ENCODE measurements around the gene XPNPEP2.
"Not testable (repeated sequence)": the region's sequence is repeated elsewhere in the genome, so short reads cannot be mapped to it uniquely, and the experiment has no call there.

The XPNPEP2 gene

GRCh38 chrX:129719268-129719667 is 19.5 kb upstream of the XPNPEP2 start:
- no peak for DNase-seq (ENCODE audit: low read depth in 2 of 2, low spot score in 1 of 2)

GRCh38 chrX:129719931-129720530 is 18.7 kb upstream of the XPNPEP2 start:
- DNase-seq (ENCODE audit: low read depth in 2 of 2, low spot score in 1 of 2): no peak

- no peak for DNase-seq (ENCODE audit: low read depth in 2 of 2, low spot score in 1 of 2)
These were observed 18.0 kb upstream of the XPNPEP2 start for GRCh38 chrX:129720741-129721140.

GRCh38 chrX:129721414-129721813 is 17.4 kb upstream of the XPNPEP2 start:
- no peak for DNase-seq (ENCODE audit: low read depth in 2 of 2, low spot score in 1 of 2)

- DNase-seq (ENCODE audit: low read depth in 2 of 2, low spot score in 1 of 2): no peak
These were observed 16.9 kb upstream of the XPNPEP2 start for GRCh38 chrX:129721870-129722269.

GRCh38 chrX:129723511-129723910 is 15.3 kb upstream of the XPNPEP2 start:
- DNase-seq (ENCODE audit: low read depth in 2 of 2, low spot score in 1 of 2): no peak

GRCh38 chrX:129724754-129725153 is 14.0 kb upstream of the XPNPEP2 start:
- DNase-seq (ENCODE audit: low read depth in 2 of 2, low spot score in 1 of 2): no peak

GRCh38 chrX:129726307-129727111 is 12.3 kb upstream of the XPNPEP2 start:
- DNase-seq (ENCODE audit: low read depth in 2 of 2, low spot score in 1 of 2): no peak

GRCh38 chrX:129728061-129728460 is 10.7 kb upstream of the XPNPEP2 start:
- DNase-seq (ENCODE audit: low read depth in 2 of 2, low spot score in 1 of 2): no peak

GRCh38 chrX:129731228-129731627 is 7.6 kb upstream of the XPNPEP2 start:
- DNase-seq (ENCODE audit: low read depth in 2 of 2, low spot score in 1 of 2): no peak

- no peak for DNase-seq (ENCODE audit: low read depth in 2 of 2, low spot score in 1 of 2)
These were observed 5.9 kb upstream of the XPNPEP2 start for GRCh38 chrX:129732857-129733256.

GRCh38 chrX:129733335-129733734 is 5.4 kb upstream of the XPNPEP2 start:
- DNase-seq (ENCODE audit: low read depth in 2 of 2, low spot score in 1 of 2): no peak

GRCh38 chrX:129736491-129736890 is 2.3 kb upstream of the XPNPEP2 start:
- DNase-seq (ENCODE audit: low read depth in 2 of 2, low spot score in 1 of 2): no peak

- DNase-seq (ENCODE audit: low read depth in 2 of 2, low spot score in 1 of 2): no peak
These were observed 863 bp upstream of the XPNPEP2 start for GRCh38 chrX:129737916-129738315.

GRCh38 chrX:129739578-129739977 is 799 bp downstream of the XPNPEP2 start:
- no peak for DNase-seq (ENCODE audit: low read depth in 2 of 2, low spot score in 1 of 2)

GRCh38 chrX:129741880-129742758 is 3.3 kb downstream of the XPNPEP2 start:
- no peak for DNase-seq (ENCODE audit: low read depth in 2 of 2, low spot score in 1 of 2)

GRCh38 chrX:129742759-129743152 is 4.0 kb downstream of the XPNPEP2 start:
- not testable (repeated sequence) for DNase-seq (ENCODE audit: low read depth in 2 of 2, low spot score in 1 of 2)

GRCh38 chrX:129743821-129744220 is 5.0 kb downstream of the XPNPEP2 start:
- no peak for DNase-seq (ENCODE audit: low read depth in 2 of 2, low spot score in 1 of 2)

GRCh38 chrX:129744861-129745321 is 6.1 kb downstream of the XPNPEP2 start:
- DNase-seq (ENCODE audit: low read depth in 2 of 2, low spot score in 1 of 2): no peak

- no peak for DNase-seq (ENCODE audit: low read depth in 2 of 2, low spot score in 1 of 2)
These were observed 8.0 kb downstream of the XPNPEP2 start for GRCh38 chrX:129746557-129747470.

- no peak for DNase-seq (ENCODE audit: low read depth in 2 of 2, low spot score in 1 of 2)
These were observed 8.8 kb downstream of the XPNPEP2 start for GRCh38 chrX:129747533-129747932.

Data from stimulated activated CD8-positive, alpha-beta memory T cell treated with anti-CD3 and anti-CD28 coated beads, Interleukin-4, amount 100 ng/mL, for 4 hours (primary cell).